HepG2 (cell line): ENCODE data around the gene NCMAP. TPM values are rescaled to one million over a fixed set of nuclear protein-coding genes. Genes with fewer than 3 reads are reported as not detected.
A peak's percentile ranks its signal among the peaks of the same experiment; 100 is the strongest.

Source experiments
- HIC2 ChIP-seq: sonication (generic); formaldehyde crosslinking; IDR thresholded peaks from 2 replicates; pipeline ENCODE4 v1.9.0; 2022; ENCODE audit warnings: low read depth, missing genetic modification reagents
- HINFP ChIP-seq: sonication (generic); formaldehyde crosslinking; IDR thresholded peaks from 2 replicates; pipeline ENCODE4 v1.4.0; 2020; ENCODE audit warnings: low read depth, mild to moderate bottlenecking, missing genetic modification reagents
- JUNB ChIP-seq: sonication (generic); formaldehyde crosslinking; IDR thresholded peaks from 2 replicates; pipeline ENCODE4 v1.8.0; 2022; ENCODE audit warnings: missing genetic modification reagents, mild to moderate bottlenecking, borderline replicate concordance
- PHF8 ChIP-seq: sonication (generic); formaldehyde crosslinking; IDR thresholded peaks from 2 replicates; pipeline ENCODE4 v1.5.0; 2020; ENCODE audit warnings: missing genetic modification reagents
- RFX5 ChIP-seq: IDR thresholded peaks from 2 replicates; pipeline ENCODE4 v1.6.1; 2011; ENCODE audit warnings: low read depth, low read length, improper control_type of control experiment
- U2AF2 ChIP-seq: fragments of 200-400 bp; formaldehyde crosslinking; IDR thresholded peaks from 2 replicates; pipeline ENCODE4 v1.6.1; 2017; ENCODE audit warnings: low read depth, mild to moderate bottlenecking, low read length
- ZBTB7B ChIP-seq: sonication (generic); formaldehyde crosslinking; IDR thresholded peaks from 2 replicates; pipeline ENCODE4 v1.4.0; 2020; ENCODE audit warnings: missing genetic modification reagents
- ZNF121 ChIP-seq: sonication (generic); formaldehyde crosslinking; IDR thresholded peaks from 2 replicates; pipeline ENCODE4 v1.5.0; 2020; ENCODE audit warnings: mild to moderate bottlenecking, missing genetic modification reagents
- ZNF30 ChIP-seq: sonication (generic); formaldehyde crosslinking; IDR thresholded peaks from 2 replicates; pipeline ENCODE4 v1.5.0; 2020; ENCODE audit warnings: mild to moderate bottlenecking, missing genetic modification reagents
- ZNF432 ChIP-seq: sonication (generic); formaldehyde crosslinking; IDR thresholded peaks from 2 replicates; pipeline ENCODE4 v1.5.0; 2020; ENCODE audit warnings: missing genetic modification reagents, mild to moderate bottlenecking, borderline replicate concordance
- ZNF546 ChIP-seq: sonication (generic); formaldehyde crosslinking; conservative IDR thresholded peaks from 2 replicates; pipeline ENCODE4 v1.8.1; 2023; ENCODE audit warnings: mild to moderate bottlenecking, missing genetic modification reagents
- ZNF567 ChIP-seq: sonication (generic); formaldehyde crosslinking; IDR thresholded peaks from 2 replicates; pipeline ENCODE4 v1.8.1; 2023; ENCODE audit warnings: mild to moderate bottlenecking, missing genetic modification reagents, borderline replicate concordance
- ZNF598 ChIP-seq: sonication (generic); formaldehyde crosslinking; IDR thresholded peaks from 2 replicates; pipeline ENCODE4 v1.5.1; 2020; ENCODE audit warnings: mild to moderate bottlenecking, missing genetic modification reagents, borderline replicate concordance
- ZNF605 ChIP-seq: sonication (generic); formaldehyde crosslinking; IDR thresholded peaks from 2 replicates; pipeline ENCODE4 v1.8.0; 2022; ENCODE audit warnings: mild to moderate bottlenecking, missing genetic modification reagents
- ZNF839 ChIP-seq: sonication (generic); formaldehyde crosslinking; IDR thresholded peaks from 2 replicates; pipeline ENCODE4 v1.4.0; 2020; ENCODE audit warnings: missing genetic modification reagents, mild to moderate bottlenecking, borderline replicate concordance
- polyA plus RNA-seq, 8 experiments: library from polyadenylated mRNA; depleted of rRNA in 3 of 8; stranded (reverse) in 7 of 8; unstranded in 1 of 8; fragments of >200 nt; fragmentation: Illumina TruSeq in 4 of 8; extraction: Trizol in 4 of 8; gene quantifications; 2 replicates each; pipeline versions ENCODE4 v1.2.1 to v1.2.3, GENCODE V29; 2011 to 2016; ENCODE audit warnings: low read depth in 4 of 8, missing spikeins in 1 of 8, mixed read lengths in 1 of 8; ENCODE audit not compliant: insufficient read depth in 1 of 8
- total RNA-seq, 5 experiments: library from RNA; depleted of rRNA; stranded (reverse); fragments of >200 nt; fragmentation: Illumina TruSeq; extraction: Trizol; gene quantifications; 2 replicates each; pipeline ENCODE4 v1.2.3, GENCODE V29; 2016; ENCODE audit warnings: low read depth in 1 of 5
- TF ChIP-seq, protein P1 (sequence below): IDR thresholded peaks from 2 replicates; pipeline ENCODE4 v1.6.1; 2016; ENCODE audit warnings: low read depth, control low read depth
- TF ChIP-seq, protein P2 (sequence below): sonication (generic); formaldehyde crosslinking; IDR thresholded peaks from 2 replicates; pipeline ENCODE4 v1.4.0; 2020; ENCODE audit warnings: missing genetic modification reagents, borderline replicate concordance
- TF ChIP-seq, protein P3 (sequence below): sonication (generic); formaldehyde crosslinking; IDR thresholded peaks from 2 replicates; pipeline ENCODE4 v1.5.1; 2020; ENCODE audit warnings: mild to moderate bottlenecking, missing genetic modification reagents, borderline replicate concordance

The NCMAP gene
- total and polyA plus RNA-seq, 2 of the 13 experiments (the other 11 are each of a cell fraction or from before 2014, with no cell fraction given): 2.7 to 20.0 TPM

DNA sequence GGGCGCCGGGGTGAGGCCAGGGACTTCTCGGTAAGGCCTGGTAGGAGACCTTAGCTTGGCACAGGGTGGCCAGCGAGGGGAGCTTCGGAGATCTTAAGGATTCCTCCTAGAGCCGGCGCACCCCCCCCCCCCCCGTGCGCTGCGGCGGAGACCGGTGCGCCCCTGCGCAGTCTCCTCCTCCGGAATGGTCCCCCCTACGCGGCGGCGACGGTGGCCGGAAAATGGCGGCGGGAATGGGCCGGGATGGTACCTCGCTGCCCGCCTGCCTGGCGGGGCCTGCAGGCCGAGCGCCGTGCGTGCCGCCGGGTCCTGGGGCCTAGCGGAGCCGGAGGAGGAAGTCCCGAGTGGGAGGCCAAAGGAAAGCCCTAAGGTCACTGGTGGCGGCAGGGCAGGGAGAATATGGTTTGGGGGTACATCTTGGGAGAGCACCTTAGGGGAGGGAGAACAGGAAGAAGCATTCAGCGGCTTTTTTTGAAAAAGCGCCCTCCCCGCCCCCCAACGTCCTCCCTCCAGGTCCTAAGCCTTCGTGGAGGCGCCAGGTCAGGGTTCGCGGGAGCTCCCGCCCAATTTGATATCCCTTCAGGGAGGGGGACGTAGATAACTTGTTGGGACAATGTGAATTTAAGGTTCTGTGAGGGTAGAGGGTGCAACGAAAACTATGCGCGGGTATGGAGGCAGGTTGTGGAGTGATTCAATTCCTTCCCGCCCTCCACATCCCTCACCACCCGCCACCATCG is 87.6 kb downstream of the NCMAP start (continued):
- TF ChIP-seq, protein P1, sequence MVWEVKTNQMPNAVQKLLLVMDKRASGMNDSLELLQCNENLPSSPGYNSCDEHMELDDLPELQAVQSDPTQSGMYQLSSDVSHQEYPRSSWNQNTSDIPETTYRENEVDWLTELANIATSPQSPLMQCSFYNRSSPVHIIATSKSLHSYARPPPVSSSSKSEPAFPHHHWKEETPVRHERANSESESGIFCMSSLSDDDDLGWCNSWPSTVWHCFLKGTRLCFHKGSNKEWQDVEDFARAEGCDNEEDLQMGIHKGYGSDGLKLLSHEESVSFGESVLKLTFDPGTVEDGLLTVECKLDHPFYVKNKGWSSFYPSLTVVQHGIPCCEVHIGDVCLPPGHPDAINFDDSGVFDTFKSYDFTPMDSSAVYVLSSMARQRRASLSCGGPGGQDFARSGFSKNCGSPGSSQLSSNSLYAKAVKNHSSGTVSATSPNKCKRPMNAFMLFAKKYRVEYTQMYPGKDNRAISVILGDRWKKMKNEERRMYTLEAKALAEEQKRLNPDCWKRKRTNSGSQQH (CRISPR knock-in tag): no peak
- TF ChIP-seq, protein P2, sequence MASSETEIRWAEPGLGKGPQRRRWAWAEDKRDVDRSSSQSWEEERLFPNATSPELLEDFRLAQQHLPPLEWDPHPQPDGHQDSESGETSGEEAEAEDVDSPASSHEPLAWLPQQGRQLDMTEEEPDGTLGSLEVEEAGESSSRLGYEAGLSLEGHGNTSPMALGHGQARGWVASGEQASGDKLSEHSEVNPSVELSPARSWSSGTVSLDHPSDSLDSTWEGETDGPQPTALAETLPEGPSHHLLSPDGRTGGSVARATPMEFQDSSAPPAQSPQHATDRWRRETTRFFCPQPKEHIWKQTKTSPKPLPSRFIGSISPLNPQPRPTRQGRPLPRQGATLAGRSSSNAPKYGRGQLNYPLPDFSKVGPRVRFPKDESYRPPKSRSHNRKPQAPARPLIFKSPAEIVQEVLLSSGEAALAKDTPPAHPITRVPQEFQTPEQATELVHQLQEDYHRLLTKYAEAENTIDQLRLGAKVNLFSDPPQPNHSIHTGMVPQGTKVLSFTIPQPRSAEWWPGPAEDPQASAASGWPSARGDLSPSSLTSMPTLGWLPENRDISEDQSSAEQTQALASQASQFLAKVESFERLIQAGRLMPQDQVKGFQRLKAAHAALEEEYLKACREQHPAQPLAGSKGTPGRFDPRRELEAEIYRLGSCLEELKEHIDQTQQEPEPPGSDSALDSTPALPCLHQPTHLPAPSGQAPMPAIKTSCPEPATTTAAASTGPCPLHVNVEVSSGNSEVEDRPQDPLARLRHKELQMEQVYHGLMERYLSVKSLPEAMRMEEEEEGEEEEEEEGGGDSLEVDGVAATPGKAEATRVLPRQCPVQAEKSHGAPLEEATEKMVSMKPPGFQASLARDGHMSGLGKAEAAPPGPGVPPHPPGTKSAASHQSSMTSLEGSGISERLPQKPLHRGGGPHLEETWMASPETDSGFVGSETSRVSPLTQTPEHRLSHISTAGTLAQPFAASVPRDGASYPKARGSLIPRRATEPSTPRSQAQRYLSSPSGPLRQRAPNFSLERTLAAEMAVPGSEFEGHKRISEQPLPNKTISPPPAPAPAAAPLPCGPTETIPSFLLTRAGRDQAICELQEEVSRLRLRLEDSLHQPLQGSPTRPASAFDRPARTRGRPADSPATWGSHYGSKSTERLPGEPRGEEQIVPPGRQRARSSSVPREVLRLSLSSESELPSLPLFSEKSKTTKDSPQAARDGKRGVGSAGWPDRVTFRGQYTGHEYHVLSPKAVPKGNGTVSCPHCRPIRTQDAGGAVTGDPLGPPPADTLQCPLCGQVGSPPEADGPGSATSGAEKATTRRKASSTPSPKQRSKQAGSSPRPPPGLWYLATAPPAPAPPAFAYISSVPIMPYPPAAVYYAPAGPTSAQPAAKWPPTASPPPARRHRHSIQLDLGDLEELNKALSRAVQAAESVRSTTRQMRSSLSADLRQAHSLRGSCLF: no peak
- TF ChIP-seq ZNF839 (CRISPR knock-in tag) (no peak), ZBTB7B (0 out of 2 replicates have a peak, but pooled peaks have one; percentile 11), ZNF121 (CRISPR knock-in tag) (no peak), HIC2 (no peak), HINFP (CRISPR knock-in tag) (no peak), U2AF2 (no peak), ZNF432 (CRISPR knock-in tag) (no peak), ZNF30 (CRISPR knock-in tag) (no peak), ZNF546 (CRISPR knock-in tag) (peak; percentile 43; the same call in 1 of the 2 replicates), ZNF605 (CRISPR knock-in tag) (no peak), PHF8 (CRISPR knock-in tag) (peak; percentile 70), JUNB (CRISPR knock-in tag) (no peak), RFX5 (no peak), ZNF567 (no peak), ZNF598 (CRISPR knock-in tag) (no peak)
- TF ChIP-seq, protein P3, sequence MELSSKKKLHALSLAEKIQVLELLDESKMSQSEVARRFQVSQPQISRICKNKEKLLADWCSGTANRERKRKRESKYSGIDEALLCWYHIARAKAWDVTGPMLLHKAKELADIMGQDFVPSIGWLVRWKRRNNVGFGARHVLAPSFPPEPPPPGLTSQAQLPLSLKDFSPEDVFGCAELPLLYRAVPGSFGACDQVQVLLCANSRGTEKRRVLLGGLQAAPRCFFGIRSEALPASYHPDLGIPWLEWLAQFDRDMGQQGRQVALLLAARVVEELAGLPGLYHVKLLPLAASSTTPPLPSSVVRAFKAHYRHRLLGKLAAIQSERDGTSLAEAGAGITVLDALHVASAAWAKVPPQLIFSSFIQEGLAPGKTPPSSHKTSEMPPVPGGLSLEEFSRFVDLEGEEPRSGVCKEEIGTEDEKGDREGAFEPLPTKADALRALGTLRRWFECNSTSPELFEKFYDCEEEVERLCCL (CRISPR knock-in tag): no peak
